ENCODE measurements around the gene SV2A. TPM values are rescaled to one million over a fixed set of nuclear protein-coding genes. Genes with fewer than 3 reads are reported as not detected.

SV2A gene, protein sequence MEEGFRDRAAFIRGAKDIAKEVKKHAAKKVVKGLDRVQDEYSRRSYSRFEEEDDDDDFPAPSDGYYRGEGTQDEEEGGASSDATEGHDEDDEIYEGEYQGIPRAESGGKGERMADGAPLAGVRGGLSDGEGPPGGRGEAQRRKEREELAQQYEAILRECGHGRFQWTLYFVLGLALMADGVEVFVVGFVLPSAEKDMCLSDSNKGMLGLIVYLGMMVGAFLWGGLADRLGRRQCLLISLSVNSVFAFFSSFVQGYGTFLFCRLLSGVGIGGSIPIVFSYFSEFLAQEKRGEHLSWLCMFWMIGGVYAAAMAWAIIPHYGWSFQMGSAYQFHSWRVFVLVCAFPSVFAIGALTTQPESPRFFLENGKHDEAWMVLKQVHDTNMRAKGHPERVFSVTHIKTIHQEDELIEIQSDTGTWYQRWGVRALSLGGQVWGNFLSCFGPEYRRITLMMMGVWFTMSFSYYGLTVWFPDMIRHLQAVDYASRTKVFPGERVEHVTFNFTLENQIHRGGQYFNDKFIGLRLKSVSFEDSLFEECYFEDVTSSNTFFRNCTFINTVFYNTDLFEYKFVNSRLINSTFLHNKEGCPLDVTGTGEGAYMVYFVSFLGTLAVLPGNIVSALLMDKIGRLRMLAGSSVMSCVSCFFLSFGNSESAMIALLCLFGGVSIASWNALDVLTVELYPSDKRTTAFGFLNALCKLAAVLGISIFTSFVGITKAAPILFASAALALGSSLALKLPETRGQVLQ
- under 1 TPM; 0.12 to 0.50 (median 0.25) TPM for total RNA-seq
- long read RNA-seq, partial matches to known transcripts: 0 of 1 reads
- long read RNA-seq, other reads (novel, unspliced or antisense): 1 of 1 reads

DNA sequence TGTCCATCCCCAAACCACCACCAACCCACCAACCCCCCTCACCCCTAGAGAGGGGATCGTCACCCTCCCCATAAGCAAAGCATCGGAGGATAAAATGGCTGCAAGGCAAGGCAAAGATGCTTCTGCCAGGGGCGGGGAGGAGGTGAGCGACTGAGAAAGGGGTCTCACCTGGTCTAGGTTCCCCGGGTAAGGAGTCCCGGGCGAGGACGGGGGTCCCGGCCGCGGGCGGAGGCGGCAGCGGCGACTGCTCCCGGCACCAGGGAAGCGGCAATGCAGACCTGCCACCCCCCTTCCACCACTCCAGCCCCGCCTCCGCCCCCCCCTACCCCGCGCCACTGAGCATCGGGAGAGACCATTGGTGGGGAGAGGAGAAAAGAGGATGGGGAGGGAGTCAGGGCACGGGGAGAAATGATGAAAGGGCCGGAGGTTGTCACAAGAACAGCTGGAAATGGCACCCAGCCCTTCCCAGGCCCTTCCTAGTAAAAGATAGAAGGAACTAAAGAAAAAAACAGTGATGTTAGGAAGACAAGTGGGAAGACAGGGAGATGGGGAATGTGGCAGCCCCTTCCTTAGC lies at the start of gene SV2A:
Gene SV2A (minus strand): TSS at position 274 of the 574 bp plus-strand sequence. CDS start 4,004 bp downstream, outside the sequence.
- Histone ChIP-seq H3K27me3 (no peaks in the 10 kb centered on the region), H3K4me3 (peak within 1 kb of the TSS; percentile 16 to 26 (median 16)), H3K36me3 (peaks cover 0 to 4% (median 3%) of the 10 kb centered on the region in 4 donors), H3K9me3 (no peaks in the 10 kb centered on the region), H3K4me1 (peaks cover 0 to 10% (median 0%) of the 10 kb centered on the region in 4 donors), H3K27ac (no peak within 1 kb of the TSS)
- ATAC-seq (peak in 2 of 4 donors; percentile 18 to 45), DNase-seq (no peak)
- intact Hi-C loops (cut with DNase I): no loop called here
- TF ChIP-seq CTCF (IDR thresholded peaks at IDR 0.05): no peak
- TF ChIP-seq POLR2A (IDR thresholded peaks at IDR 0.05): no peak
- 7% methylated on average over 13 of the region's 24 CpGs for WGBS (ENCODE audit: insufficient coverage, low coverage, low lambda C conversion rate, missing lambda C conversion rate)

DNA sequence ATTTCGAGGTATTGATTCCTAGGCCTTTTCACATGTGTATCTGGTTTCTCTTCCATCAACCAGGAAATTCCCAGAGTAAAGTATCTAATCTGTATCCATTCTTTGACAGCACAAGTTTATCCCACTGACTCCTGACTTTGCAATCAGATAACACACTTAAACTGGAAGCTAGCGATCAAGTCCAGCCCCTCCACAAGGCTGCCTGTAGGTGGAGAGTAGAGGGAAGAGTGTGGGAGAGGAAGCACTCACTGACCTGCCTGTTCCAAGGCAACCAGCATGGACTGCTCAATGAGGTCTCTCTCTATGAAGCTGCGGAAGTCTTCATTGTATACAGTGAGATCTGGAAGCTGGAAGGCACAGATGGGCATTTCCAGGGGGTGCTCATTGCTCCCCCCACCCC lies 49.4 kb upstream of the SV2A start:
- Histone ChIP-seq H3K9me3 (no peaks in the 10 kb centered on the region), H3K27ac (no peak overlapping the region), H3K36me3 (peaks cover 0 to 42% (median 22%) of the 10 kb centered on the region in 4 donors), H3K4me1 (peaks cover 0 to 39% (median 6%) of the 10 kb centered on the region in 4 donors), H3K27me3 (no peaks in the 10 kb centered on the region), H3K4me3 (no peak overlapping the region)
- TF ChIP-seq POLR2A (IDR thresholded peaks at IDR 0.05) (no peak), CTCF (IDR thresholded peaks at IDR 0.05) (no peak)
- peak in 1 of 4 donors; percentile 52 for ATAC-seq
- intact Hi-C loops (cut with DNase I): loop anchor here in 1 of 2 donors (10.0 kb wide), 1 partner anchor 88 kb away; no protein-coding TSS in a partner anchor
- WGBS (ENCODE audit: insufficient coverage, low coverage, low lambda C conversion rate, missing lambda C conversion rate): 59% methylated on average over 2 of the region's 3 CpGs
- DNase-seq: no peak

- TF ChIP-seq POLR2A (IDR thresholded peaks at IDR 0.05) (no peak), CTCF (IDR thresholded peaks at IDR 0.05) (no peak)
- Histone ChIP-seq H3K9me3 (no peaks in the 10 kb centered on the region), H3K36me3 (peaks cover 0 to 41% (median 21%) of the 10 kb centered on the region in 4 donors), H3K27me3 (no peaks in the 10 kb centered on the region), H3K4me3 (no peak overlapping the region), H3K4me1 (peaks cover 0 to 44% (median 7%) of the 10 kb centered on the region in 4 donors), H3K27ac (peak overlapping the region in 1 of 3 donors; percentile 61)
- DNase-seq (no peak), ATAC-seq (no peak)
- intact Hi-C loops (cut with DNase I): loop anchor here in 1 of 2 donors (10.0 kb wide), 1 partner anchor 88 kb away; no protein-coding TSS in a partner anchor
- WGBS (ENCODE audit: insufficient coverage, low coverage, low lambda C conversion rate, missing lambda C conversion rate): 62% methylated on average over 1 of the region's 1 CpG
Observed at GRCh38 chr1:149966405-149966804, 48.8 kb upstream of the SV2A start.

- Histone ChIP-seq H3K36me3 (peaks cover 0 to 33% (median 16%) of the 10 kb centered on the region in 4 donors), H3K4me3 (no peak overlapping the region), H3K27ac (peak overlapping the region in 2 of 3 donors; percentile 1 to 61), H3K9me3 (no peaks in the 10 kb centered on the region), H3K27me3 (no peaks in the 10 kb centered on the region), H3K4me1 (peaks cover 0 to 44% (median 7%) of the 10 kb centered on the region in 4 donors)
- WGBS (ENCODE audit: insufficient coverage, low coverage, low lambda C conversion rate, missing lambda C conversion rate): 7% methylated on average over 3 of the region's 3 CpGs
- ATAC-seq: peak; percentile 60 to 73 (median 64)
- no peak for TF ChIP-seq CTCF (IDR thresholded peaks at IDR 0.05)
- TF ChIP-seq POLR2A (IDR thresholded peaks at IDR 0.05): peak; percentile 13
- intact Hi-C loops (cut with DNase I): loop anchor here in 1 of 2 donors (10.0 kb wide), 1 partner anchor 89 kb away; no protein-coding TSS in a partner anchor
- DNase-seq: no peak
Observed at GRCh38 chr1:149965440-149965839, 47.8 kb upstream of the SV2A start.

Measured in right lobe of liver (tissue), 6 donors.